ENCODE data around the gene SMAD5.

Gene SMAD5

GRCh38 chr5:136159457-136159856 lies 26.8 kb downstream of the SMAD5 start:
- no peak overlapping the region for H4K91ac ChIP-seq (ENCODE audit: low read length)

GRCh38 chr5:136162008-136162407 lies 29.4 kb downstream of the SMAD5 start:
- Histone ChIP-seq H3K23ac (ENCODE audit: low read length in 2 of 2) (no peak overlapping the region), H3K4me2 (ENCODE audit: low read length, poor library complexity, severe bottlenecking) (no peak overlapping the region), H3K18ac (ENCODE audit: low read depth in 1 of 2, low read length in 2 of 2) (no peak overlapping the region), H2BK5ac (ENCODE audit: low read depth, low read length, poor library complexity, severe bottlenecking) (no peak overlapping the region), H3K27me3 (ENCODE audit: control insufficient read depth in 1 of 2, insufficient read depth in 1 of 2, low read length in 2 of 2) (no peaks in the 10 kb centered on the region), H2AK5ac (ENCODE audit: low read length, severe bottlenecking) (no peak overlapping the region), H3K4ac (ENCODE audit: low read depth in 1 of 2, low read length in 2 of 2) (no peak overlapping the region), H4K8ac (ENCODE audit: low read length) (no peak overlapping the region), H3K36me3 (ENCODE audit: control insufficient read depth in 1 of 2, insufficient read depth in 2 of 2, low read depth in 1 of 2, low read length in 2 of 2) (peaks cover 7 to 80% of the 10 kb centered on the region in 2 experiments), H3K4me3 (ENCODE audit: insufficient read depth in 1 of 2, low read depth in 1 of 2, low read length in 2 of 2) (no peak overlapping the region), H3K27ac (ENCODE audit: low read length, poor library complexity, severe bottlenecking) (no peak overlapping the region), H3K4me1 (ENCODE audit: control insufficient read depth, insufficient read depth, low read depth, low read length) (no peaks in the 10 kb centered on the region), H2BK12ac (ENCODE audit: low read length in 2 of 2) (no peak overlapping the region), H2AFZ (ENCODE audit: low read depth, low read length) (no peak overlapping the region), H2BK120ac (ENCODE audit: low read depth, low read length) (no peak overlapping the region), H3K9ac (ENCODE audit: low read length) (no peak overlapping the region), H2BK15ac (ENCODE audit: low read depth, poor library complexity, severe bottlenecking) (no peak overlapping the region), H3K14ac (ENCODE audit: low read length in 2 of 2) (no peak overlapping the region), H3K79me1 (replicated peaks; ENCODE audit: low read length, poor library complexity, severe bottlenecking) (peaks cover 14% of the 10 kb centered on the region), H3K9me3 (ENCODE audit: control insufficient read depth, low read length) (no peaks in the 10 kb centered on the region), H4K91ac (ENCODE audit: low read length) (no peak overlapping the region)
- no peak for DNase-seq
- 90% methylated on average over 4 of the region's 4 CpGs for WGBS

More at GRCh38 chr5:136159457-136159856, 26.8 kb downstream of the SMAD5 start:
- H3K4ac ChIP-seq (ENCODE audit: low read depth in 1 of 2, low read length in 2 of 2): no peak overlapping the region
- no peaks in the 10 kb centered on the region for H3K27me3 ChIP-seq (ENCODE audit: control insufficient read depth in 1 of 2, insufficient read depth in 1 of 2, low read length in 2 of 2)
- no peak overlapping the region for H3K9ac ChIP-seq (ENCODE audit: low read length)
- peaks cover 16% of the 10 kb centered on the region for H3K79me1 ChIP-seq (replicated peaks; ENCODE audit: low read length, poor library complexity, severe bottlenecking)
- no peak overlapping the region for H4K8ac ChIP-seq (ENCODE audit: low read length)
- no peak overlapping the region for H2BK15ac ChIP-seq (ENCODE audit: low read depth, poor library complexity, severe bottlenecking)
- H3K18ac ChIP-seq (ENCODE audit: low read depth in 1 of 2, low read length in 2 of 2): no peak overlapping the region
- WGBS: no CpG with 5 or more reads among the region's 3 CpGs
- no peak overlapping the region for H3K14ac ChIP-seq (ENCODE audit: low read length in 2 of 2)
- H3K36me3 ChIP-seq (ENCODE audit: control insufficient read depth in 1 of 2, insufficient read depth in 2 of 2, low read depth in 1 of 2, low read length in 2 of 2): peaks cover 7 to 83% of the 10 kb centered on the region in 2 experiments
- no peaks in the 10 kb centered on the region for H3K9me3 ChIP-seq (ENCODE audit: control insufficient read depth, low read length)
- H3K4me2 ChIP-seq (ENCODE audit: low read length, poor library complexity, severe bottlenecking): no peak overlapping the region
- no peaks in the 10 kb centered on the region for H3K4me1 ChIP-seq (ENCODE audit: control insufficient read depth, insufficient read depth, low read depth, low read length)
- no peak for DNase-seq
- H3K23ac ChIP-seq (ENCODE audit: low read length in 2 of 2): no peak overlapping the region
- H2BK5ac ChIP-seq (ENCODE audit: low read depth, low read length, poor library complexity, severe bottlenecking): no peak overlapping the region
- no peak overlapping the region for H2BK120ac ChIP-seq (ENCODE audit: low read depth, low read length)
- H2BK12ac ChIP-seq (ENCODE audit: low read length in 2 of 2): no peak overlapping the region
- no peak overlapping the region for H2AK5ac ChIP-seq (ENCODE audit: low read length, severe bottlenecking)
- no peak overlapping the region for H3K4me3 ChIP-seq (ENCODE audit: insufficient read depth in 1 of 2, low read depth in 1 of 2, low read length in 2 of 2)
- H2AFZ ChIP-seq (ENCODE audit: low read depth, low read length): no peak overlapping the region
- peak overlapping the region; percentile 19 for H3K27ac ChIP-seq (ENCODE audit: low read length, poor library complexity, severe bottlenecking)

- Histone ChIP-seq H3K4me3 (ENCODE audit: insufficient read depth in 1 of 2, low read depth in 1 of 2, low read length in 2 of 2) (no peak overlapping the region), H3K36me3 (ENCODE audit: control insufficient read depth in 1 of 2, insufficient read depth in 2 of 2, low read depth in 1 of 2, low read length in 2 of 2) (peaks cover 11 to 82% of the 10 kb centered on the region in 2 experiments), H3K9me3 (ENCODE audit: control insufficient read depth, low read length) (no peaks in the 10 kb centered on the region), H3K79me1 (replicated peaks; ENCODE audit: low read length, poor library complexity, severe bottlenecking) (peaks cover 18% of the 10 kb centered on the region), H3K23ac (ENCODE audit: low read length in 2 of 2) (no peak overlapping the region), H3K14ac (ENCODE audit: low read length in 2 of 2) (no peak overlapping the region), H3K4ac (ENCODE audit: low read depth in 1 of 2, low read length in 2 of 2) (no peak overlapping the region), H2AFZ (ENCODE audit: low read depth, low read length) (no peak overlapping the region), H3K27ac (ENCODE audit: low read length, poor library complexity, severe bottlenecking) (no peak overlapping the region), H2BK120ac (ENCODE audit: low read depth, low read length) (no peak overlapping the region), H3K18ac (ENCODE audit: low read depth in 1 of 2, low read length in 2 of 2) (no peak overlapping the region), H3K4me2 (ENCODE audit: low read length, poor library complexity, severe bottlenecking) (no peak overlapping the region), H3K4me1 (ENCODE audit: control insufficient read depth, insufficient read depth, low read depth, low read length) (no peaks in the 10 kb centered on the region), H2BK12ac (ENCODE audit: low read length in 2 of 2) (no peak overlapping the region), H4K91ac (ENCODE audit: low read length) (no peak overlapping the region), H2BK5ac (ENCODE audit: low read depth, low read length, poor library complexity, severe bottlenecking) (no peak overlapping the region), H4K8ac (ENCODE audit: low read length) (no peak overlapping the region), H2BK15ac (ENCODE audit: low read depth, poor library complexity, severe bottlenecking) (no peak overlapping the region), H2AK5ac (ENCODE audit: low read length, severe bottlenecking) (no peak overlapping the region), H3K9ac (ENCODE audit: low read length) (no peak overlapping the region), H3K27me3 (ENCODE audit: control insufficient read depth in 1 of 2, insufficient read depth in 1 of 2, low read length in 2 of 2) (no peaks in the 10 kb centered on the region)
- no peak for DNase-seq
- WGBS: no CpG with 5 or more reads among the region's 1 CpG
These were observed 31.6 kb downstream of the SMAD5 start for GRCh38 chr5:136164226-136164625.

GRCh38 chr5:136166909-136167308 lies 34.3 kb downstream of the SMAD5 start:
- Histone ChIP-seq H3K27me3 (ENCODE audit: control insufficient read depth in 1 of 2, insufficient read depth in 1 of 2, low read length in 2 of 2) (no peaks in the 10 kb centered on the region), H3K9ac (ENCODE audit: low read length) (no peak overlapping the region), H3K4me2 (ENCODE audit: low read length, poor library complexity, severe bottlenecking) (no peak overlapping the region), H2BK12ac (ENCODE audit: low read length in 2 of 2) (no peak overlapping the region), H3K14ac (ENCODE audit: low read length in 2 of 2) (no peak overlapping the region), H3K9me3 (ENCODE audit: control insufficient read depth, low read length) (no peaks in the 10 kb centered on the region), H4K91ac (ENCODE audit: low read length) (no peak overlapping the region), H2AFZ (ENCODE audit: low read depth, low read length) (no peak overlapping the region), H4K8ac (ENCODE audit: low read length) (no peak overlapping the region), H3K79me1 (replicated peaks; ENCODE audit: low read length, poor library complexity, severe bottlenecking) (peaks cover 16% of the 10 kb centered on the region), H3K4ac (ENCODE audit: low read depth in 1 of 2, low read length in 2 of 2) (no peak overlapping the region), H2BK5ac (ENCODE audit: low read depth, low read length, poor library complexity, severe bottlenecking) (no peak overlapping the region), H3K4me1 (ENCODE audit: control insufficient read depth, insufficient read depth, low read depth, low read length) (no peaks in the 10 kb centered on the region), H3K4me3 (ENCODE audit: insufficient read depth in 1 of 2, low read depth in 1 of 2, low read length in 2 of 2) (no peak overlapping the region), H3K27ac (ENCODE audit: low read length, poor library complexity, severe bottlenecking) (no peak overlapping the region), H3K36me3 (ENCODE audit: control insufficient read depth in 1 of 2, insufficient read depth in 2 of 2, low read depth in 1 of 2, low read length in 2 of 2) (peaks cover 11 to 80% of the 10 kb centered on the region in 2 experiments), H2BK15ac (ENCODE audit: low read depth, poor library complexity, severe bottlenecking) (no peak overlapping the region), H2BK120ac (ENCODE audit: low read depth, low read length) (no peak overlapping the region), H3K18ac (ENCODE audit: low read depth in 1 of 2, low read length in 2 of 2) (no peak overlapping the region), H3K23ac (ENCODE audit: low read length in 2 of 2) (no peak overlapping the region), H2AK5ac (ENCODE audit: low read length, severe bottlenecking) (no peak overlapping the region)
- no peak for DNase-seq
- 99% methylated on average over 4 of the region's 4 CpGs for WGBS

Measured in mesenchymal stem cell (in vitro differentiated cells and primary cell).